HPDE6-E6E7 (cell line): Measurements from ENCODE around the gene IL24.
"Not testable (repeated sequence)": the region's sequence is repeated elsewhere in the genome, so short reads cannot be mapped to it uniquely, and the experiment has no call there.

Experiments used
- DNase-seq: peaks from one replicate; pipeline ENCODE4 v3.0.0; 2011; ENCODE audit warnings: missing footprints; ENCODE audit errors: extremely low spot score

The IL24 gene

DNA sequence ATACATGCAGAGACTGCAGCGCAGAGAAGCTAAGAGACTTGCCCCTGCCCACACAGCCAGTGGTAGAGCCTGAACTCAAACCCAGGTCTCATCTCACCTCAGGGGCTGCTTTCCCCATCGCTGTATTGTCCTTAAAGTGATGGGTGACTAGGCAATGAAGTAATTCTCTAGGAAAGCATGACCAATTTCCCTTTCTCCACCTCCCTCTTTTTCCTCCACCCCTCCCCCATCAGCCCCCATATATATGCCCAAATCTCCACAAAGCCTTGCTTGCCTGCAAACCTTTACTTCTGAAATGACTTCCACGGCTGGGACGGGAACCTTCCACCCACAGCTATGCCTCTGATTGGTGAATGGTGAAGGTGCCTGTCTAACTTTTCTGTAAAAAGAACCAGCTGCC is at the start of gene IL24:
Gene IL24 (plus strand): TSS at position 269 of the 400 bp plus-strand sequence. CDS start 390 bp downstream, outside the sequence.
- no peak for DNase-seq

- DNase-seq: no peak
These were observed 49.3 kb upstream of the IL24 start for GRCh38 chr1:206847946-206848345.

- no peak for DNase-seq
These were observed 46.8 kb upstream of the IL24 start for GRCh38 chr1:206850401-206850800.

GRCh38 chr1:206851341-206852010 is 45.8 kb upstream of the IL24 start:
- DNase-seq: no peak

DNA sequence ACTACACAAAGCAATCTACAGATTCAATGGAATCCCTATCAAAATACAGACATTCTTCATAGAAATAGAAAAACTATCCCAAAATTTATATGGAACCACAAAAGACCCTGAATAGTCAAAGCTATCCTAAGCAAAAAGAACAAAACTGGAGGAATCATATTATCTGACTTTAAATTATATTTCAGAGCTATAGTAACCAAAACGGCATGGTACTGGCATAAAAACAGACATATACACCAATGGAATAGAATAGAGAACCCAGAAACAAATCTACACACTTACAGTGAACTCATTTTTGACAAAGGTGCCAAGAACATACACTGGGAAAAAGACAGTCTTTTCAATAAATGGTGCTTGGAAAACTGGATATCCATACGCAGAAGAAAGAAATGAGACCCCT is 44.6 kb upstream of the IL24 start:
- DNase-seq: not testable (repeated sequence)

GRCh38 chr1:206853696-206854095 is 43.5 kb upstream of the IL24 start:
- not testable (repeated sequence) for DNase-seq

- no peak for DNase-seq
These were observed 42.7 kb upstream of the IL24 start for GRCh38 chr1:206854401-206855129.

- no peak for DNase-seq
These were observed 41.4 kb upstream of the IL24 start for GRCh38 chr1:206855859-206856258.

GRCh38 chr1:206856674-206857464 is 40.4 kb upstream of the IL24 start:
- DNase-seq: no peak

DNA sequence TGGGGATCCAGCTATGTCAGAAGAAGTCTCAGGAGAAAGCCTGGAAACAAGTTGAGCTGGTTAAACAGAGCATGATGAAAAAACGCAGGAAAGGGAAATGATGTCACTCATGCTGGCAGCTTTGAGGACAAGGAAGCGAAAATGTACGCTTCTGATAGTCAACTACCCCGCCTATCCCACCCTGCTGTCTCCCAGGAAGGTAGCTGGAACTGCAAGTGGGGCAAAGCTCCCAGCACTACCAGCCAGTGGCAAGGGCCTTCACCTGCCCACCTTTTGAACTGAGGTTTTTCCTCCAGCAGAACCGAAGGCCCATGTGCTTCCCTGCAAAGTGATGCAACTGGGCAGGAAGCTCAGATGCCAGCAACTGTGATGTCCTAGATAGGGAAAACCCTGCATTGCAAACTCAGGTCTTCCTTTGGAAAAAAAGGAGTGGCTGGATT is 38.1 kb upstream of the IL24 start:
- no peak for DNase-seq

- DNase-seq: no peak
These were observed 37.1 kb upstream of the IL24 start for GRCh38 chr1:206860165-206860564.

DNA sequence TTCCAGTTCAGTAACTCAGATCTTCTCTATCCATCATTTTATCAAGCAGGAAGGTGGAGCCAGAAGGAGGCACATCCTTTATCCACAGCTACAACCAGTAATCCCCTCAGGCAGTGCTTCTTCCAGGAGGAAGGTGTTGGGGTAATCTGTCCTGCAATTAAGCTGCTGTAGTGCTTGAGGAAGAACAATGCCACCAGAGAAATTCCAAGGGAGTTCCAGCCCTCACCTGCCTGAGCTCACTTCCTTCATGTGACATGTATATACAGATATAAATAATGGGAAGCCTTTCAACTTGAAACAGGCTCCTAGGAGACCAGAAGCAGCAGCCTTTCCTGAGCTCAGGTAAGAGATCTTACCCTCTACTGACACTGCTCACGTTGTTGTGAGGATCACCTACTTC is 34.0 kb upstream of the IL24 start:
- DNase-seq: no peak

- peak; percentile 63 for DNase-seq
These were observed 32.1 kb upstream of the IL24 start, which contains the start of gene IL20 for GRCh38 chr1:206864939-206865671. Gene IL20, plus strand, starts transcription at chr1:206865623. Its CDS starts 230 bp downstream, at chr1:206865853.

DNA sequence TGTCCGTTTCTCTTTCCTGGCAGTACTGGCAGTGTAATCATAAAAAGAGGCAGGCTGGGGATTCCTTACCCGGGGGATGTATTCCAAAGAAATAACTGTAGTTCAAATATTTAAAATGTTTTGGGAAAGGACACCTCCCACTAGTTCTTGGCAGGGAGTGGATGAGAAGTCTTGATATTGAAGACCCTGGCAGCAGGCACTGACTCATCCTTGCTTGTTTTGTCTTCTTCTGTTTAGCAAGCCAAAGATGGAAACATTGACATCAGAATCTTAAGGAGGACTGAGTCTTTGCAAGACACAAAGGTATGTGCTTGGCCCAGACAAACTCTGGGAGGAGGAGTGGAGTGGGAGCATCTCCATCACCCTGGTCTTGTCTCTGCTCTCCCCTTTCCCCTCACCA is 31.2 kb upstream of the IL24 start:
- DNase-seq: no peak

DNA sequence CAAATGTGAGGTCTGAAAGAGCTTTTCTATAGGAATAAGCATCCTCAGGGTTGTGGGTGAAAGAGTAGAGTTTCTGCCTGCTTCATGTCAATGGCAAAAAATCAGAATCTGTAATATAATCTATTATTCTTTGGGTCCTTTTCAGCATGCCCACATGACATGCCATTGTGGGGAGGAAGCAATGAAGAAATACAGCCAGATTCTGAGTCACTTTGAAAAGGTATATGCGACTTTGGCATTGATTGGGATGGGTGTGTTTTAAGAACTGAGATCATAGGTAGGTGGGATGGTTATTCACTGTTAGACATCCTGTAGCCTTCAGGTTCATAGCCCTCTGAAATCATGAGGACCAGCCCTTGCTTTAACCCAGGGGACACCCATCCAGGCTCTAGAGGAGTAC is 30.0 kb upstream of the IL24 start:
- DNase-seq: no peak

DNA sequence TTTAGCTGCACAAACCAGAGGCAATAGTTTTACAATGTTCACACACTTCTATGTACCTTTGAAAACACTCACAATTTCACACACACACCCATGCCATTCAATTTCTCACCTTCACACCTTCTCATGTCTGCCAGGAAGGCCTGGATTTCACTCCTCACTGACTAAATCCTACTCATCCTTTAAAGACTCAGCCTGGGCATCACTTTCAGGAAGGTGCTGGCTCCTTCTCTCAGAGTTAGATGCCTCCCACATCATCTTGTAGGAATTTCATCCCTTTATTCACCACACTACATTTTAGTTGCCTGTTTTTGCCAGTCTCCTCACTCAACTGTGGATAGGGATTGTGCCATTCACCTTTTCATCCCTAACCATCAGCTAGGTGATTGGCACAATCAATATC is 29.5 kb upstream of the IL24 start:
- no peak for DNase-seq

DNA sequence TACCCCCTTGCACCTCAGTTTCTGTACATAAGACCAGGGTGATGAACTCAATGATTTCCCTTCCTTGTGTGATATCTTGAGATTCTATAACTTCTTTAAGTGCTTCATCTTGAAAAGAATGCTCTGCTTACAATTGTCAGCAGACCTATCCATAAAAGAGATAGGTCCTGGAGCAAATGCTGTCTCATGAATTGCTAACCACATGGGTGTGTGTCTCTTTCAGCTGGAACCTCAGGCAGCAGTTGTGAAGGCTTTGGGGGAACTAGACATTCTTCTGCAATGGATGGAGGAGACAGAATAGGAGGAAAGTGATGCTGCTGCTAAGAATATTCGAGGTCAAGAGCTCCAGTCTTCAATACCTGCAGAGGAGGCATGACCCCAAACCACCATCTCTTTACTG is 29.0 kb upstream of the IL24 start:
- no peak for DNase-seq

DNA sequence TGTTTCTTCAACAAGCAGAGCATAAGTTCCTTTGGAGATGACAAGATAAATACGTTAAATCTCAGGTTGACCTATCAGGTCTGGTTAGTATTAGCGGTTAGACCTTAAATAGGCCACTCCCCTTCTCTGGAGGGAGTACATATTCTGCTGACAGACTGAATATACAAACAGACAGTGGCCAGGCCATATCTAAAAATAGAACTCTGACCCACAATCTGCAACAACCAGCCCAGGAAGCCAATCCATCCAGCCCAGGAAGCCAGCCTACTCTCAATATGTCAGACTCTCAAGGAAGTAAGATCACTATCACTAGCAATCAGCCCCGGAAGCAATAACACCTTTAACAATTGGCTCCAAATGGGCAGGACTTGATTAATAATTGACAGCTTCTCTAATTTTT is 25.1 kb upstream of the IL24 start:
- DNase-seq: no peak

DNA sequence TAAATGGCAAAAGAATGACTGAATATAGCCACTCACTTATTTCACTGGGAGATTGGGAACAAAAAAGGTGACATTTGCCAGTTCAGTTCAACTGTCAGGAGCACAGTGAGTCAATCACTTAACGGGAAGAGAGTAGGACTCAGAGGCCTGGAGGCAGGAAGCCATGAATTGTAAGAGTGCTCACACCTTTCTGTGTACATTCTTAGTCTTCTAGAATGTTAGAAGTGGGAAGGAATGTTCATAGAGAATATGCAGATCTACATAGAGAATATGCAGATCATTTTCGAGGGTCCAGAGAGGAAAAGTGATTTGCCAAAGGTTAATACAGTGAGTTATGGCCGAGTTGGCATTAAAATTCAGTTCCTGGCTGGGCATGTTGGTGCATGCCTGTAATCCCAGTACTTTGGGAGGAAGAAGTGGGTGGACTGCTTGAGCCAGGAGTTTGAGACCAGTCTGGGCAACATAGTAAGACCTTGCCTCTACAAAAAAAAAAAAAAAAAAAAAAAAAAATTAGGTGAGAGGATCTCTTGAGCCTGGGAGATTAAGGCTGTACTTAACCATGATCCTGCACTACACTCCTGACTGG is 23.5 kb upstream of the IL24 start:
- DNase-seq: peak; percentile 51

DNA sequence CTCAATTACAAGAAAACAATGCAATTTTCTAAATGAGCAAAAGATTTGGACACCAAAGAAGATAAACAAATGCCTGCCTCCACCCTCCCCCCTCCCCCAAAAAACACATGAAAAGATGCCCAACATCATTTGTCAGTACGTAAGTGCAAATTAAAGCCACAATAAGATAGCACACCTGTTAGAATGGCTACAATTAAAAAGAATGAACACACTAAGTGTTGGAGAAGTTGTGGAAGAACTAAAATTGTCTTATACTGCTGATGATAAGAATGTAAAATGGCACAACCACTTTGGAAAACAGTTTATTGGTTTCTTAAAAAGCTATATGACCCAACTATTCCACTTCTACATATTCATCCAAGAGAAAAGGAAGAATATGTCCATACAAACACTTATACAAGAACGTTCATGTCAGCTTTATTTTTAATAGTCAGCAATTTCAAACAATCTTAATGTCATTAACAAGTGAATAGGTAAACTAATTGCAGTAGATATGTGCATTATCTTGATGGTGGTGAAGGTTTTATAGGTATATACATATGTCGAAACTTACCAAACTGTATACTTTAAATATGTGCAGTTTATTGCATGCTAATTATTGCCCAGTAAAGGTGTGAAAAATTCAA is 21.4 kb upstream of the IL24 start:
- DNase-seq: no peak

DNA sequence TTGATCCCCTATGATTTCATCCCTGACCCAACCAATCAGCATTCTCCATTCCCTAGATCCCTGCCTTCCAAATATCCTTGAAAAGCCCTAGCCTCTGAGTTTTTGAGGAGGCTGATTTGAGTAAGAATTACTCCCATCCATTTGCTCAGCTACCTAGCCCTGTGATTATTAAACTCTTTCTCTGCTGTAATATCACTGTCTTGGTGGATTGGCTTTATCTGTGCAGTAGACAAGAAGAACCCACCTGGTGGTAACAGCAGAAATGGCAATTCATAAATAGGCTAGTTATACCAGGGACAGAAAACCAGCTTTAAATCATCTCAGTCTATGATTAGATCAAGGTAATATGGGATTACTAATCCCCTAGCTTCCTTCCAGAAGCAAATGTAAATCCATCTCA is 18.8 kb upstream of the IL24 start:
- no peak for DNase-seq
